CD4-positive, alpha-beta T cell (primary cell): Measurements from ENCODE around the gene EXOSC2. TPM values are rescaled to one million over a fixed set of nuclear protein-coding genes. Genes with fewer than 3 reads are reported as not detected.

Experiments
- ATAC-seq: fragments of 200-7000 bp; cut with Tn5 transposase; one replicate; pipeline ENCODE4 v1.10.0; 2022; ENCODE audit warnings: mild to moderate bottlenecking; ENCODE audit not compliant: poor library complexity
- CTCF ChIA-PET: fragments of 350-600 bp; sonication (Branson Sonifier 250); formaldehyde crosslinking; loops from one replicate; lab custom pipeline; 2021; ENCODE audit warnings: antibody characterized with exemption, inconsistent platforms; lab: Charles Lee
- POLR2A ChIA-PET: fragments of 350-600 bp; sonication (Branson Sonifier 250); formaldehyde crosslinking; loops from one replicate; lab custom pipeline; 2021; ENCODE audit warnings: antibody characterized with exemption, inconsistent platforms; lab: Charles Lee
- DNase-seq, 14 experiments: peaks; one replicate each; pipeline ENCODE4 v3.0.0-alpha.2; 2013 to 2020; ENCODE audit warnings: mixed read lengths in 2 of 14
- H3K27ac ChIP-seq, 2 donors: one replicate each; pipeline versions ENCODE4 v1.5.1 to v1.7.0; 2013; ENCODE audit warnings: low read length in 2 of 2, low read depth in 1 of 2, mild to moderate bottlenecking in 1 of 2
- H3K27me3 ChIP-seq, 2 experiments: 1 replicate in 1 of 2; 2 replicates in 1 of 2; pipeline versions ENCODE4 v1.6.1 to v1.7.0; 2013; ENCODE audit warnings: low read length in 2 of 2, control low read depth in 1 of 2, mild to moderate bottlenecking in 1 of 2, moderate library complexity in 1 of 2; ENCODE audit not compliant: insufficient read depth in 2 of 2, control insufficient read depth in 1 of 2
- H3K36me3 ChIP-seq: one replicate; pipeline ENCODE4 v1.6.1; 2013; ENCODE audit warnings: low read length, control low read depth; ENCODE audit not compliant: insufficient read depth
- H3K4me1 ChIP-seq: one replicate; pipeline ENCODE4 v1.6.1; 2013; ENCODE audit warnings: low read length, control low read depth; ENCODE audit not compliant: insufficient read depth
- H3K4me3 ChIP-seq: one replicate; pipeline ENCODE4 v1.5.1; 2013; ENCODE audit warnings: mild to moderate bottlenecking, low read length, moderate library complexity
- H3K9me3 ChIP-seq, 2 experiments: 1 replicate in 1 of 2; 2 replicates in 1 of 2; pipeline versions ENCODE4 v1.6.1 to v1.7.0; 2013; ENCODE audit warnings: low read length in 2 of 2, mild to moderate bottlenecking in 2 of 2, control low read depth in 1 of 2, moderate library complexity in 1 of 2; ENCODE audit not compliant: control insufficient read depth in 1 of 2, insufficient read depth in 1 of 2
- H3K27ac Mint-ChIP-seq: one replicate; pipeline ENCODE4 v1.8.0; 2020; ENCODE audit warnings: mixed read lengths
- H3K27me3 Mint-ChIP-seq: one replicate; pipeline ENCODE4 v1.8.0; 2021; ENCODE audit warnings: mixed read lengths
- H3K36me3 Mint-ChIP-seq: one replicate; pipeline ENCODE4 v1.8.0; 2021; ENCODE audit warnings: low read depth, mixed read lengths
- H3K4me1 Mint-ChIP-seq: one replicate; pipeline ENCODE4 v1.8.0; 2021; ENCODE audit warnings: low read depth, mixed read lengths
- H3K4me3 Mint-ChIP-seq: one replicate; pipeline ENCODE4 v1.8.0; 2020; ENCODE audit warnings: mild to moderate bottlenecking, mixed read lengths
- H3K9me3 Mint-ChIP-seq: one replicate; pipeline ENCODE4 v1.8.0; 2020; ENCODE audit warnings: mixed read lengths
- intact Hi-C, 2 experiments: fragments of 100-400 bp; cut with DNase I in 1 of 2; cut with micrococcal nuclease in 1 of 2; formaldehyde crosslinking; loops; one replicate each; pipeline versions ENCODE4 v1.15.1 to v1.9.0; 2023 to 2025; cut with DNase I, micrococcal nuclease
- total RNA-seq, 174 experiments: library from RNA in 2 of 174; stranded (reverse) in 2 of 174; gene quantifications; one replicate each; pipeline ENCODE4 v1.2.3 and lab custom pipeline; 2021 to 2026
- TF ChIP-seq, protein P1 (sequence below): fragments of 200-600 bp; IDR thresholded peaks from one replicate; pipeline ENCODE4 v1.8.0; 2022; ENCODE audit warnings: antibody characterized with exemption, mild to moderate bottlenecking

Gene EXOSC2
- total RNA-seq, 2 experiments from 2014 or later: 49.2 to 50.2 TPM

DNA sequence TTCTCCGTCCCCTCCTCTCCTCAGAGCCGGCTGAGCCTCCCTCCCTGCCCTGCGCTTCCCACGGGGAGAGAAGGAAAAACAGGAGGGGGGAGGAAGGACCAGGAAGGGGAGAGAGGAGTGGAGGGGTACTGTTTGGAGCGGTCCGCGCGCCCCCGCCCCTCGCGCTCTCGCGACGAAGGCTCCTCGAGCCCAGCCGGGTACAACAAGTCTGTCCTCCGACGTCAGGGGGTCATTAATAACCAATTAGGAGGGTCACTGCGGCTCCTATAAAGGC is 29.7 kb upstream of the EXOSC2 start:
- ChIA-PET POLR2A (no interaction called here), CTCF (no interaction called here)
- Histone ChIP-seq H3K4me1 (peaks cover 61% of the 10 kb centered on the region), H3K4me3 (no peak overlapping the region), H3K27me3 (peaks cover 64 to 84% of the 10 kb centered on the region in 2 experiments), H3K36me3 (no peaks in the 10 kb centered on the region), H3K27ac (no peak overlapping the region), H3K9me3 (peaks cover 0 to 53% of the 10 kb centered on the region in 2 experiments)
- DNase-seq (no peak), ATAC-seq (no peak)
- Mint-ChIP-seq H3K36me3 (no peaks in the 10 kb centered on the region), H3K4me3 (no peak overlapping the region), H3K27me3 (peaks cover 60% of the 10 kb centered on the region), H3K27ac (no peak overlapping the region), H3K9me3 (no peaks in the 10 kb centered on the region), H3K4me1 (peaks cover 14% of the 10 kb centered on the region)
- intact Hi-C loops: no loop called here
- TF ChIP-seq, protein P1, sequence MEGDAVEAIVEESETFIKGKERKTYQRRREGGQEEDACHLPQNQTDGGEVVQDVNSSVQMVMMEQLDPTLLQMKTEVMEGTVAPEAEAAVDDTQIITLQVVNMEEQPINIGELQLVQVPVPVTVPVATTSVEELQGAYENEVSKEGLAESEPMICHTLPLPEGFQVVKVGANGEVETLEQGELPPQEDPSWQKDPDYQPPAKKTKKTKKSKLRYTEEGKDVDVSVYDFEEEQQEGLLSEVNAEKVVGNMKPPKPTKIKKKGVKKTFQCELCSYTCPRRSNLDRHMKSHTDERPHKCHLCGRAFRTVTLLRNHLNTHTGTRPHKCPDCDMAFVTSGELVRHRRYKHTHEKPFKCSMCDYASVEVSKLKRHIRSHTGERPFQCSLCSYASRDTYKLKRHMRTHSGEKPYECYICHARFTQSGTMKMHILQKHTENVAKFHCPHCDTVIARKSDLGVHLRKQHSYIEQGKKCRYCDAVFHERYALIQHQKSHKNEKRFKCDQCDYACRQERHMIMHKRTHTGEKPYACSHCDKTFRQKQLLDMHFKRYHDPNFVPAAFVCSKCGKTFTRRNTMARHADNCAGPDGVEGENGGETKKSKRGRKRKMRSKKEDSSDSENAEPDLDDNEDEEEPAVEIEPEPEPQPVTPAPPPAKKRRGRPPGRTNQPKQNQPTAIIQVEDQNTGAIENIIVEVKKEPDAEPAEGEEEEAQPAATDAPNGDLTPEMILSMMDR: no peak

DNA sequence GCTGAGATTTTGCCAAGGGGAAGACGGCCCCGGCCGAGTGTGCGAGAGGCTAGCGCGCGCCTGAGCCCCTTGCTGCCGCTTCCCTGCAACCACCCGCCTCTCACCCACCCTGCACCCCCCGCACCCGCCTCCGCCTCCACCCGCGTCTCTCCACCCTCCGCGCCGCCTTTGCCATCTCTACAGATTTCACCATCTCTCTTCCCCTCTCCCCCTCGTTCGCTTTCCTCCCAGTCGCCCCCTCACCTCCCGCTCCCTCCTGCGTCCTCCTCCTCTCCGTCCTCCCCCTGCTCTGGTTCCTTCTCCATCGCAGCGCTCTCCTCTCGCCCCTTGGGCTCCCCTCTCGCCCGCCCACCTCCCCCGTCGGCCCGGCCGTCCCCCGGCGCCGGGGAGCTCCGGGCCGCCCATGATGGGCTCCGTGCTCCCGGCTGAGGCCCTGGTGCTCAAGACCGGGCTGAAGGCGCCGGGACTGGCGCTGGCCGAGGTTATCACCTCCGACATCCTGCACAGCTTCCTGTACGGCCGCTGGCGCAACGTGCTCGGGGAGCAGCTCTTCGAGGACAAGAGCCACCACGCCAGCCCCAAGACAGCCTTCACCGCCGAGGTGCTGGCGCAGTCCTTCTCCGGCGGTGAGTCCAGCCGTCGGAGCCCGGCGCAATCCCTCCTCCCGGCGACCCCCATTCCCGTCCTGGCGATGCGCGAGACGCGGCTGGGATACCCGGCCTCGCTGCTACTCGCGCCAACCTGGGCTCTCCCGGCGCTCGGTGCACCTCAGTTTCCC is 29.1 kb upstream of the EXOSC2 start, which contains the start of gene PRDM12:
PRDM12 (plus strand) TSS at position 344 of the 778 bp plus-strand sequence; CDS start at position 404, 60 bp downstream.
- intact Hi-C loops: no loop called here
- H3K4me3 ChIP-seq: no peak within 1 kb of the TSS
- H3K4me3 Mint-ChIP-seq: peak within 1 kb of the TSS; percentile 61
- no peak within 1 kb of the TSS for H3K27ac Mint-ChIP-seq
- no peak for ATAC-seq
- H3K27me3 Mint-ChIP-seq: peaks cover 57% of the 10 kb centered on the region
- peaks cover 59% of the 10 kb centered on the region for H3K4me1 ChIP-seq
- CTCF ChIA-PET: no interaction called here
- no peak within 1 kb of the TSS for H3K27ac ChIP-seq
- POLR2A ChIA-PET: no interaction called here
- TF ChIP-seq, protein P1: no peak
- H3K36me3 Mint-ChIP-seq: no peaks in the 10 kb centered on the region
- H3K9me3 ChIP-seq: peaks cover 0 to 47% of the 10 kb centered on the region in 2 experiments
- no peaks in the 10 kb centered on the region for H3K36me3 ChIP-seq
- DNase-seq: peak in 1 of 14 experiments; percentile 9
- peaks cover 14% of the 10 kb centered on the region for H3K4me1 Mint-ChIP-seq
- no peaks in the 10 kb centered on the region for H3K9me3 Mint-ChIP-seq
- peaks cover 63 to 79% of the 10 kb centered on the region in 2 experiments for H3K27me3 ChIP-seq

DNA sequence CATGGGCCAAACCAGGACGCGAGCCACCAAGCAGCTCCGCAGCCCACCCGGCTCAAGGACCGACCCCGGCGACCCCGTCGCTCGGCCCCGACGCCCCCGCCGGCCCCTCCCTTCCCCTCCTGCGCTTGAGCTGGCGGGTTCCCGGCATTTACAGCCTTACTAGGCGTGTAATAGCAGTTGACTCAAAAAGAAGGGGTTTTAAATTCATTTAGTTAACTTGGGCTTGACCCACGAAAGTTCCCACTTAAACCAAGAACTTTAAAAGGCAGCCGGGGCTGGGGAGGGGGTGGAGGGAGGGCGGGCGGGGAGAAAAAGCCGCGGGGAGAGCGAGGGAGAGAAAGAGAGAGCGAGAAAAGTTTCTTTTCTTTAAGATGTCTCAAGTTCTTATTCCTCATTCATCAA is 28.6 kb upstream of the EXOSC2 start:
- Mint-ChIP-seq H3K9me3 (no peaks in the 10 kb centered on the region), H3K4me3 (no peak overlapping the region), H3K36me3 (no peaks in the 10 kb centered on the region), H3K27me3 (peaks cover 59% of the 10 kb centered on the region), H3K27ac (no peak overlapping the region), H3K4me1 (peaks cover 14% of the 10 kb centered on the region)
- CTCF ChIA-PET: no interaction called here
- POLR2A ChIA-PET: no interaction called here
- Histone ChIP-seq H3K4me3 (no peak overlapping the region), H3K27ac (no peak overlapping the region), H3K4me1 (peaks cover 57% of the 10 kb centered on the region), H3K36me3 (no peaks in the 10 kb centered on the region), H3K27me3 (peaks cover 63 to 75% of the 10 kb centered on the region in 2 experiments), H3K9me3 (peaks cover 0 to 46% of the 10 kb centered on the region in 2 experiments)
- intact Hi-C loops: no loop called here
- DNase-seq (no peak), ATAC-seq (no peak)
- TF ChIP-seq, protein P1: no peak
